ENCODE data around the gene CRAT.

DNA sequence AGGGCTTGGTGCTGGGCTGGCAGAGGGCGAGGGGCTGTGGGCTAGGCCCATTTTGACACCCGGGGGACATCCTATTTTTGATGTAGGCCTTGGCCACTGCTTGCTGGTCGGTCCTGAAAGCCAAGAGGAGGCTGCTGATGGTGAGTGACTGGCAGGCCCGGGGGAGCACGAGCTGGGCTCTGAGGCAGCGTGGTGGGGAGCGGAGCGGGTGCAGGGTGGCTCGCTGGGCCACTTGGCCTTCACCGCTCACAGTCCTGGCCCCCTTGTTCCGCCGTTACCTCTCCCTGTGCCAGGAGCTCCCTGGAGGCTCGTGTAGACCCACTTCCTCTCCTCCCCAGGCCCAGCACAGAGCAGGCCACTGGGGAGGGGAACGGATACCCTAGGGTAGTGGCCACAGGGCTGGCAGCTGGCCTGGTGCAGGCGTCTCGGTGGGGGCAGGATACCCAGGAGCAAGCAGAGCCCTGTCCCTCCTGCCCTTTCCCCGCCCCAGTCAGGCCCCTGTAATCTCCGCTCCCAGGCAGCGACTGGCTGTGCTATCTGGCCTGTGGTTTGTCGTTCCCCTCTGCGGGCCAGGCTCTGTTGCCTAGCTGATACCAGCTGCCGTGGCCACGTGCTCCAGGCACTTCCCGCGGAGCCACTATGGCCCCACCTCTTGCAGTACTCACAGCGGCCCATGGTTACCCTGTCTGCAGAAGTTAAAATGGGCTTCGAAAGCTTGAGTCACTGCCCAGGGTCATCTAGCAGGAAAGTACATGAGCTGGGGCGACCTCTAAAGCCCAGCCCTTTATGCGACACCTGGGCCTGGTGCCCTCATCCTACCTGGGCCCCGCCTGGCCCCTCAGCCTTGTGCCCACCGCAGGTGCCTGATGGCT lies 41.4 kb downstream of the CRAT start:
- no peak for TF ChIP-seq YY1 (IDR thresholded peaks at IDR 0.05; ENCODE audit: low read depth)
- no peak for TF ChIP-seq RAD21 (IDR thresholded peaks at IDR 0.05; ENCODE audit: low read depth)
- TF ChIP-seq EP300 (IDR thresholded peaks at IDR 0.05; ENCODE audit: borderline replicate concordance): no peak
- no peak for TF ChIP-seq TAF1 (IDR thresholded peaks at IDR 0.05; ENCODE audit: low read depth)
- no peak for TF ChIP-seq TEAD4 (IDR thresholded peaks at IDR 0.05)
- no peak for TF ChIP-seq REST (IDR thresholded peaks at IDR 0.05; ENCODE audit: low read depth)

Data from Ishikawa (cell line).